OCI-LY7 (cell line): ENCODE results near the gene SPX.

ENCODE experiments used
- CTCF ChIP-seq: fragments of 200-600 bp; sonication (generic); conservative IDR thresholded peaks from 2 replicates; pipeline ENCODE4 v1.5.1; 2014; ENCODE audit warnings: mild to moderate bottlenecking, antibody characterized with exemption, low read length, moderate library complexity, mixed read lengths
- EZH2phosphoT487 ChIP-seq: fragments of 200-600 bp; sonication (generic); IDR thresholded peaks from 2 replicates; pipeline ENCODE4 v1.6.1; 2018; ENCODE audit warnings: low read depth, borderline replicate concordance, mild to moderate bottlenecking, mixed run types, antibody characterized with exemption, low read length, moderate library complexity, mixed read lengths

GRCh38 chr12:21566223-21566906 lies 40.3 kb downstream of the SPX start:
- no peak for TF ChIP-seq CTCF
- TF ChIP-seq EZH2phosphoT487, result no peak
